RWPE2 (cell line): ENCODE results near the gene IGF2BP1.
A peak's percentile ranks its signal among the peaks of the same experiment; 100 is the strongest.

Source experiments
- ATAC-seq: fragments of 200-7000 bp; cut with Tn5 transposase; 3 replicates; pipeline ENCODE4 v1.9.1; 2021; ENCODE audit warnings: low read depth
- DNase-seq: peaks from one replicate; pipeline ENCODE4 v3.0.0-alpha.2; 2020; ENCODE audit warnings: low spot score
- H3K27ac ChIP-seq: fragments of 450-650 bp; 2 replicates; pipeline ENCODE4 v1.5.1; 2017; ENCODE audit warnings: mild to moderate bottlenecking; ENCODE audit not compliant: poor library complexity, severe bottlenecking
- H3K27me3 ChIP-seq: fragments of 250-450 bp; sonication (Bioruptor Pico); 2 replicates; pipeline ENCODE4 v1.5.1; 2021; ENCODE audit warnings: mild to moderate bottlenecking, moderate library complexity; ENCODE audit not compliant: insufficient read depth, poor library complexity, severe bottlenecking
- H3K36me3 ChIP-seq: fragments of 250-450 bp; sonication (Bioruptor Pico); 2 replicates; pipeline ENCODE4 v1.5.1; 2020; ENCODE audit warnings: low read depth, mild to moderate bottlenecking, moderate library complexity
- H3K4me1 ChIP-seq: fragments of 250-450 bp; sonication (Bioruptor Pico); 2 replicates; pipeline ENCODE4 v1.5.1; 2021; ENCODE audit warnings: mild to moderate bottlenecking, moderate library complexity; ENCODE audit not compliant: insufficient read depth, poor library complexity, severe bottlenecking
- H3K4me3 ChIP-seq: fragments of 250-450 bp; sonication (Bioruptor Pico); 2 replicates; pipeline ENCODE4 v1.5.1; 2021; ENCODE audit warnings: mild to moderate bottlenecking, moderate library complexity; ENCODE audit not compliant: severe bottlenecking
- H3K9me3 ChIP-seq: fragments of 250-450 bp; sonication (Bioruptor Pico); 2 replicates; pipeline ENCODE4 v1.5.1; 2021; ENCODE audit warnings: mild to moderate bottlenecking, moderate library complexity; ENCODE audit not compliant: severe bottlenecking
- CTCF ChIP-seq: fragments of 450-650 bp; IDR thresholded peaks from one replicate; pipeline ENCODE4 v1.5.1; 2017; ENCODE audit warnings: mild to moderate bottlenecking, moderate library complexity; ENCODE audit not compliant: poor library complexity, severe bottlenecking

IGF2BP1 gene

DNA sequence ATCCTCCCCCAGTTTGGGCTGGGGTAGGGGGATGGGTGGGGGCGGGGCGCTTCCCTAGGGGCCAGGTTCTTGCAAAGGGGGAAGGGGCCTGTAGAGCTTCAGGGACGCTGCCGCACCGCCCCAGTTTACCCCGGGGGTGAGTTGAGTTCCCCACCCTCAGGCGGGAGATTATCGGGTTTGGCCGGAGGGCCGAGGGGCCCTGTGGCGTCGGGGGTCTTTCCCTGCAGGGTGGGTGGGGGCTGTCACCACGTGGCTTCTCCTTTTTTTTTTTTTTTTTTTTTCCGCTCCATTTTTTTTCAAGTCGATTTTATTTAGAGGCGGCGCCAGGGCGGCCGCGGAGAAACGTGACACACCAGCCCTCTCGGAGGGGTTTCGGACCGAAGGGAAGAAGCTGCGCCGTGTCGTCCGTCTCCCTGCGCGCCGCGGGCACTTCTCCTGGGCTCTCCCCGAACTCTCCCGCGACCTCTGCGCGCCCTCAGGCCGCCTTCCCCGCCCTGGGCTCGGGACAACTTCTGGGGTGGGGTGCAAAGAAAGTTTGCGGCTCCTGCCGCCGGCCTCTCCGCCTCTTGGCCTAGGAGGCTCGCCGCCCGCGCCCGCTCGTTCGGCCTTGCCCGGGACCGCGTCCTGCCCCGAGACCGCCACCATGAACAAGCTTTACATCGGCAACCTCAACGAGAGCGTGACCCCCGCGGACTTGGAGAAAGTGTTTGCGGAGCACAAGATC is at the start of gene IGF2BP1:
Gene IGF2BP1, plus strand, starts transcription at position 283 of the 724 bp plus-strand sequence. Its CDS starts 361 bp downstream, at position 644.
- Histone ChIP-seq H3K9me3 (no peaks in the 10 kb centered on the region), H3K4me1 (no peaks in the 10 kb centered on the region), H3K27ac (no peak within 1 kb of the TSS), H3K27me3 (peaks cover 100% of the 10 kb centered on the region), H3K4me3 (no peak within 1 kb of the TSS), H3K36me3 (no peaks in the 10 kb centered on the region)
- ATAC-seq (peak; percentile 26; the same call in 2 of the 3 replicates), DNase-seq (no peak)
- no peak for TF ChIP-seq CTCF

GRCh38 chr17:48951572-48951971 is 45.6 kb upstream of the IGF2BP1 start:
- Histone ChIP-seq H3K27me3 (no peaks in the 10 kb centered on the region), H3K4me1 (no peaks in the 10 kb centered on the region), H3K4me3 (no peak overlapping the region), H3K27ac (no peak overlapping the region), H3K36me3 (no peaks in the 10 kb centered on the region), H3K9me3 (no peaks in the 10 kb centered on the region)
- no peak for TF ChIP-seq CTCF
- DNase-seq: no peak
- no peak for ATAC-seq

GRCh38 chr17:48952904-48953303 is 44.3 kb upstream of the IGF2BP1 start:
- H3K4me3 ChIP-seq: no peak overlapping the region
- no peak overlapping the region for H3K27ac ChIP-seq
- DNase-seq: no peak
- ATAC-seq: no peak
- H3K9me3 ChIP-seq: no peaks in the 10 kb centered on the region
- TF ChIP-seq CTCF: no peak
- H3K4me1 ChIP-seq: no peaks in the 10 kb centered on the region
- H3K27me3 ChIP-seq: no peaks in the 10 kb centered on the region
- no peaks in the 10 kb centered on the region for H3K36me3 ChIP-seq

DNA sequence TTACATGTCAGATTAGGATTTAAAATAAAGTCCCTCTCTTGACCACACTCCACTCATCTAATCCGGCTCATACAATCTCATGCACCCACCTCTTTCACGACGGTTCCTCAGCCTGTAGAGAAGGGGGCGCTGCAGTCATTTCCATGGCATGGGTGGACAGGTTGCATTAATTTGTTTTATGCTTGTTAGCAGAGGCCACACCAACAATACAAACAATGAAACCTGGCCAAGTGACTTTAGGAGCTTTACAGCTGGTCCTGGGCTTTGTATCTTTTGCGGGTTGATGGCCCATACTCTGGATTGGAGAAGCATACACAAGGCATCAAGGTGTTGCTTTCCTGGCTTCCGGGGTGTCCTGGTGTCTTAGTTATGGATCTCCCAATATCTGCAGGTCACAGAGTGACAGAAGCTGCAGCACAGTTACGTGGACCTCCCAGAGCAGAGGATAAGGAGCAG is 42.9 kb upstream of the IGF2BP1 start:
- Histone ChIP-seq H3K36me3 (no peaks in the 10 kb centered on the region), H3K9me3 (no peaks in the 10 kb centered on the region), H3K27me3 (no peaks in the 10 kb centered on the region), H3K4me3 (no peak overlapping the region), H3K4me1 (no peaks in the 10 kb centered on the region), H3K27ac (no peak overlapping the region)
- no peak for DNase-seq
- peak; percentile 61 for TF ChIP-seq CTCF
- peak; percentile 67; the same call in 2 of the 3 replicates for ATAC-seq

GRCh38 chr17:48960834-48961515 is 36.2 kb upstream of the IGF2BP1 start:
- Histone ChIP-seq H3K4me1 (peaks cover 9% of the 10 kb centered on the region), H3K9me3 (no peaks in the 10 kb centered on the region), H3K27ac (no peak overlapping the region), H3K36me3 (no peaks in the 10 kb centered on the region), H3K27me3 (no peaks in the 10 kb centered on the region), H3K4me3 (no peak overlapping the region)
- peak; percentile 31 for ATAC-seq
- TF ChIP-seq CTCF: no peak
- no peak for DNase-seq
